Activated B cell treated with CpG ODN at 0.5 μM for 24 hours (primary cell): ENCODE results near the gene C3orf70. TPM values are rescaled to one million over a fixed set of nuclear protein-coding genes. Genes with fewer than 3 reads are reported as not detected.

Source experiments
- ATAC-seq: fragments of 200-7000 bp; cut with Tn5 transposase; one replicate; pipeline ENCODE4 v1.10.0; 2021; ENCODE audit warnings: low read depth, mild to moderate bottlenecking, moderate library complexity
- CTCF ChIA-PET: fragments of 350-600 bp; sonication (Branson Sonifier 250); formaldehyde crosslinking; loops from one replicate; lab custom pipeline; 2021; ENCODE audit warnings: antibody characterized with exemption; lab: Charles Lee
- POLR2A ChIA-PET: fragments of 350-600 bp; sonication (Branson Sonifier 250); formaldehyde crosslinking; loops from one replicate; lab custom pipeline; 2021; ENCODE audit warnings: antibody characterized with exemption; lab: Charles Lee
- DNase-seq: peaks from one replicate; pipeline ENCODE4 v3.0.0; 2022
- H3K27ac Mint-ChIP-seq: one replicate; pipeline ENCODE4 v1.8.0; 2020; ENCODE audit warnings: mixed read lengths
- H3K27me3 Mint-ChIP-seq: one replicate; pipeline ENCODE4 v1.8.0; 2021; ENCODE audit warnings: mixed read lengths
- H3K36me3 Mint-ChIP-seq: one replicate; pipeline ENCODE4 v1.8.0; 2021; ENCODE audit warnings: low read depth, mixed read lengths
- H3K4me1 Mint-ChIP-seq: one replicate; pipeline ENCODE4 v1.8.0; 2021; ENCODE audit warnings: mixed read lengths
- H3K4me3 Mint-ChIP-seq: one replicate; pipeline ENCODE4 v1.8.0; 2020; ENCODE audit warnings: mild to moderate bottlenecking, mixed read lengths
- H3K9me3 Mint-ChIP-seq: one replicate; pipeline ENCODE4 v1.8.0; 2020; ENCODE audit warnings: mixed read lengths
- CTCF ChIP-seq: fragments of 200-600 bp; IDR thresholded peaks from one replicate; pipeline ENCODE4 v1.8.0; 2022; ENCODE audit warnings: antibody characterized with exemption, mild to moderate bottlenecking
- intact Hi-C: fragments of 100-400 bp; cut with micrococcal nuclease; formaldehyde crosslinking; loops from one replicate; pipeline ENCODE4 v1.15.1; 2024
- total RNA-seq: library from RNA; stranded (reverse); gene quantifications from 2 replicates; pipeline ENCODE4 v1.2.3, GENCODE V29; 2022

Gene C3orf70
- total RNA-seq, 1 donor from 2014 or later = not detected

DNA sequence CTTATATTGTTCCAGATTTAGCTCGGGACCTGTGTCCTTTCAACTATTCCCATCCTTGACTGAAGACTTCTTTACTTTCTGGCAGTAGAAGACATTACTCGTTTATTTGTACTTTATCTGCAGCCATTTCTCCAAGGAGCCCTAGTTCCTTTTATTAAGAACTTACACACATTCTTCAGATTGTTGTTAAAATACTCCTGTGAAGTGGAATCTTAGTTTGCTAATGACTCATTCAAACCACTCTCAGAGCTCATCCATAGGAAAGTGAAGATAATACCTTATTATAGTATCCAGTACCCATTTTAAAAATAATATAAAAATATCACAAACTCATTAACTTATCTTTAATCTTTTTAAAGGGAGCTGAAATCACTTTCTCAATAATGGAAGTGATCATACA is 63.5 kb downstream of the C3orf70 start:
- ATAC-seq = no peak
- Mint-ChIP-seq H3K27ac (no peak overlapping the region), H3K36me3 (no peaks in the 10 kb centered on the region), H3K4me3 (no peak overlapping the region), H3K9me3 (no peaks in the 10 kb centered on the region), H3K27me3 (peaks cover 9% of the 10 kb centered on the region), H3K4me1 (no peaks in the 10 kb centered on the region)
- ChIA-PET POLR2A (no interaction called here), CTCF (no interaction called here)
- no peak for DNase-seq
- TF ChIP-seq CTCF = no peak
- intact Hi-C loops = no loop called here

DNA sequence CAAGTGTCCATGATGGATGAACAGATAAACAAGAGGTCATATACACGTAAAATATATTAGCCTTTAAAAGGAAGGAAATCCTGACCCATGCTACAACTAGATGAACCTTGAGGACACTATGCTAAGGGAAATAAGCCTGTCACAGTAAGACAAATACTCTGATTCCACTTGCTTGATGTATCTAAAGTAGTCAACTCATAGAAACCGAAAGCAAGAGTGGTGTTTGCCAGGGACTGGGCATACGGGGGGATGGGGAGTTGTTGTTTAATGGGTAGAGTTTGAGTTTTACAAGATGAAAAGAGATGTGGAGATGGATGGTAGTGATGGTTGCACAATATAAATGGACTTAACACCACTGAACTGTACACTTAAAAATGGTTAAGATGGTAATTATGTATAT is 65.4 kb downstream of the C3orf70 start:
- Mint-ChIP-seq H3K4me3 (no peak overlapping the region), H3K36me3 (no peaks in the 10 kb centered on the region), H3K27ac (no peak overlapping the region), H3K27me3 (peaks cover 3% of the 10 kb centered on the region), H3K4me1 (no peaks in the 10 kb centered on the region), H3K9me3 (no peaks in the 10 kb centered on the region)
- intact Hi-C loops = no loop called here
- DNase-seq (no peak), ATAC-seq (no peak)
- ChIA-PET CTCF (no interaction called here), POLR2A (no interaction called here)
- no peak for TF ChIP-seq CTCF

- Mint-ChIP-seq H3K9me3 (no peaks in the 10 kb centered on the region), H3K4me3 (no peak overlapping the region), H3K36me3 (no peaks in the 10 kb centered on the region), H3K27ac (no peak overlapping the region), H3K4me1 (no peaks in the 10 kb centered on the region), H3K27me3 (peaks cover 2% of the 10 kb centered on the region)
- CTCF ChIA-PET = no interaction called here
- ATAC-seq (no peak), DNase-seq (no peak)
- TF ChIP-seq CTCF = no peak
- POLR2A ChIA-PET = no interaction called here
- intact Hi-C loops = no loop called here
These were observed 68.0 kb downstream of the C3orf70 start for GRCh38 chr3:185084901-185085300.

GRCh38 chr3:185084402-185084801 is 68.5 kb downstream of the C3orf70 start:
- ATAC-seq (no peak), DNase-seq (no peak)
- intact Hi-C loops = no loop called here
- Mint-ChIP-seq H3K36me3 (no peaks in the 10 kb centered on the region), H3K27me3 (peaks cover 2% of the 10 kb centered on the region), H3K4me1 (no peaks in the 10 kb centered on the region), H3K9me3 (no peaks in the 10 kb centered on the region), H3K4me3 (no peak overlapping the region), H3K27ac (no peak overlapping the region)
- ChIA-PET CTCF (no interaction called here), POLR2A (no interaction called here)
- no peak for TF ChIP-seq CTCF

DNA sequence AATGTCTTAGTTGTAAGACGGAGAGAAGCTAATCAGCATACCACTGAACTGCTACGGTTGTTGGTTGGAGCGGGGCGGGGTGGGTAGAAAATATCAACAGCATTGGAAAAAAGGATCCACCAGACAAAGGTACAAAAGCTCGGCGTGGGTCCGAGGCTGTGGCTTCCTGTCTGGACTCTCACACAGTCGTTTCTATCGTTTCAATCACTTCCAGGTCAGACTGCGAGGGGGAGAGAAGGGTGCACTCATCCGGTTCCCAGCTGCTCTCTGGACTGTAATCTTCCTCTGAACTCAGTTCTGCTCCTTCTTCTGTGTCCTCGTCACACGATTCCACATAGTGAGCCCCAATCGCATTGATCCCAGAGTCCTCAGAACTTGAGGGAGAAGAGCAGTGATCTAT is 70.0 kb downstream of the C3orf70 start:
- intact Hi-C loops = no loop called here
- H3K27ac Mint-ChIP-seq = no peak overlapping the region

More for the DNA sequence above, 70.0 kb downstream of the C3orf70 start:
- TF ChIP-seq CTCF = no peak
- H3K9me3 Mint-ChIP-seq = no peaks in the 10 kb centered on the region
- POLR2A ChIA-PET = no interaction called here
- H3K36me3 Mint-ChIP-seq = no peaks in the 10 kb centered on the region
- ATAC-seq (no peak), DNase-seq (no peak)
- CTCF ChIA-PET = no interaction called here
- H3K4me1 Mint-ChIP-seq = no peaks in the 10 kb centered on the region
- peaks cover 2% of the 10 kb centered on the region for H3K27me3 Mint-ChIP-seq
- no peak overlapping the region for H3K4me3 Mint-ChIP-seq
